DOHH2 (cell line): ENCODE data around the gene POLN.

Source experiments
- H3F3A ChIP-seq: fragments of 200-600 bp; sonication (generic), shearing (Covaris generic); 2 replicates; pipeline ENCODE4 v1.6.0; 2016; ENCODE audit warnings: antibody characterized with exemption, mild to moderate bottlenecking; ENCODE audit not compliant: control insufficient read depth, insufficient read depth
- H3K27ac ChIP-seq: fragments of 200-600 bp; sonication (generic); 2 replicates; pipeline ENCODE4 v1.5.1; 2014; ENCODE audit warnings: low read depth, mild to moderate bottlenecking, low read length, moderate library complexity
- H3K27me3 ChIP-seq: fragments of 200-600 bp; sonication (generic); 2 replicates; pipeline ENCODE4 v1.6.1; 2014; ENCODE audit warnings: mild to moderate bottlenecking, low read length, mixed read lengths; ENCODE audit not compliant: control insufficient read depth
- H3K36me3 ChIP-seq: fragments of 200-600 bp; sonication (generic); 2 replicates; pipeline ENCODE4 v1.6.1; 2014; ENCODE audit warnings: mild to moderate bottlenecking, low read length, moderate library complexity, mixed read lengths; ENCODE audit not compliant: control insufficient read depth
- H3K4me1 ChIP-seq: fragments of 200-600 bp; sonication (generic); 2 replicates; pipeline ENCODE4 v1.6.1; 2014; ENCODE audit warnings: mild to moderate bottlenecking, low read length, mixed read lengths; ENCODE audit not compliant: control insufficient read depth
- H3K4me2 ChIP-seq: fragments of 200-600 bp; sonication (generic); 2 replicates; pipeline ENCODE4 v1.6.0; 2014; ENCODE audit warnings: mild to moderate bottlenecking, low read length, moderate library complexity
- H3K4me3 ChIP-seq: fragments of 200-600 bp; sonication (generic); 2 replicates; pipeline ENCODE4 v1.5.1; 2014; ENCODE audit warnings: mild to moderate bottlenecking, low read length, mixed read lengths
- H3K79me2 ChIP-seq: fragments of 200-600 bp; sonication (generic); 2 replicates; pipeline ENCODE4 v1.6.1; 2014; ENCODE audit warnings: mild to moderate bottlenecking, low read length, mixed read lengths; ENCODE audit not compliant: control insufficient read depth
- H3K9me2 ChIP-seq: fragments of 200-600 bp; sonication (generic); replicated peaks from 2 replicates; pipeline ENCODE4 v1.6.1; 2014; ENCODE audit warnings: mild to moderate bottlenecking, low read length, mixed read lengths; ENCODE audit not compliant: control insufficient read depth
- H3K9me3 ChIP-seq: fragments of 200-600 bp; sonication (generic); 2 replicates; pipeline ENCODE4 v1.6.1; 2014; ENCODE audit warnings: antibody characterized with exemption, low read length, mixed read lengths; ENCODE audit not compliant: control insufficient read depth, insufficient read depth
- H4K20me1 ChIP-seq: fragments of 200-600 bp; sonication (generic); 2 replicates; pipeline ENCODE4 v1.6.0; 2014; ENCODE audit warnings: low read depth, mild to moderate bottlenecking, antibody characterized with exemption, low read length, moderate library complexity; ENCODE audit not compliant: control insufficient read depth, insufficient read depth
- EZH2phosphoT487 ChIP-seq: fragments of 200-600 bp; sonication (generic); IDR thresholded peaks from 2 replicates; pipeline ENCODE4 v1.6.1; 2017; ENCODE audit warnings: borderline replicate concordance, mild to moderate bottlenecking, antibody characterized with exemption, low read length, moderate library complexity, mixed read lengths
- TF ChIP-seq, protein P1 (sequence below): fragments of 200-600 bp; sonication (generic); IDR thresholded peaks from one replicate; pipeline ENCODE4 v1.5.1; 2014; ENCODE audit warnings: antibody characterized with exemption, mild to moderate bottlenecking, low read depth, low read length; ENCODE audit not compliant: poor library complexity, severe bottlenecking

Gene POLN

GRCh38 chr4:2049811-2050210 lies 192.1 kb downstream of the POLN start:
- Histone ChIP-seq H3K36me3 (no peaks in the 10 kb centered on the region), H3K9me2 (no peaks in the 10 kb centered on the region), H3K9me3 (no peaks in the 10 kb centered on the region), H3K4me3 (no peak overlapping the region), H3K27me3 (0 out of 2 replicates have a peak, but pooled peaks cover 10% of the 10 kb centered on the region), H3K4me1 (no peaks in the 10 kb centered on the region), H4K20me1 (no peaks in the 10 kb centered on the region), H3K27ac (no peak overlapping the region), H3K4me2 (no peak overlapping the region), H3K79me2 (no peaks in the 10 kb centered on the region), H3F3A (no peaks in the 10 kb centered on the region)
- no peak for TF ChIP-seq EZH2phosphoT487
- TF ChIP-seq, protein P1, sequence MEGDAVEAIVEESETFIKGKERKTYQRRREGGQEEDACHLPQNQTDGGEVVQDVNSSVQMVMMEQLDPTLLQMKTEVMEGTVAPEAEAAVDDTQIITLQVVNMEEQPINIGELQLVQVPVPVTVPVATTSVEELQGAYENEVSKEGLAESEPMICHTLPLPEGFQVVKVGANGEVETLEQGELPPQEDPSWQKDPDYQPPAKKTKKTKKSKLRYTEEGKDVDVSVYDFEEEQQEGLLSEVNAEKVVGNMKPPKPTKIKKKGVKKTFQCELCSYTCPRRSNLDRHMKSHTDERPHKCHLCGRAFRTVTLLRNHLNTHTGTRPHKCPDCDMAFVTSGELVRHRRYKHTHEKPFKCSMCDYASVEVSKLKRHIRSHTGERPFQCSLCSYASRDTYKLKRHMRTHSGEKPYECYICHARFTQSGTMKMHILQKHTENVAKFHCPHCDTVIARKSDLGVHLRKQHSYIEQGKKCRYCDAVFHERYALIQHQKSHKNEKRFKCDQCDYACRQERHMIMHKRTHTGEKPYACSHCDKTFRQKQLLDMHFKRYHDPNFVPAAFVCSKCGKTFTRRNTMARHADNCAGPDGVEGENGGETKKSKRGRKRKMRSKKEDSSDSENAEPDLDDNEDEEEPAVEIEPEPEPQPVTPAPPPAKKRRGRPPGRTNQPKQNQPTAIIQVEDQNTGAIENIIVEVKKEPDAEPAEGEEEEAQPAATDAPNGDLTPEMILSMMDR = no peak

DNA sequence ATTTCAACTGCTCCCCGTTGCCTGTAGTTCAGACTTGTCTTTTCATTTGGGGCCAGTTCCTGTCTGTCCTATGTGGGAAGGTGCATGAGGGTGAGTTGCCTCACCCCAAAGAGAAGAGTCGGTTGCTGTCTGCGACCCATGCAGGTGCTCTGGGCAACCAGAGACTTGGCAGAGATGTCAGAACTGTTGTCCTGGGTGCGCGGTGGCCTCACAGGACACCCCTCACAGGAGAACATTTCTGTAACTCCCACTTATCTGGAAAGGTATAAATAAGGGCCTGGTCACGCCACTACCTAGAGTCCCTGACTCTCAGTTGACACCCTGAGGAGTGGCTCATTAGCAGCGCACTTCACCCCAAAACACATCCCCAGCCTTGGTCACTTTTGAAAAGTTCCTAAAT lies 192.5 kb downstream of the POLN start:
- no peaks in the 10 kb centered on the region for H3K9me3 ChIP-seq
- no peaks in the 10 kb centered on the region for H3F3A ChIP-seq
- H4K20me1 ChIP-seq = no peaks in the 10 kb centered on the region
- H3K4me3 ChIP-seq = no peak overlapping the region
- TF ChIP-seq EZH2phosphoT487 = no peak
- TF ChIP-seq, protein P1 = no peak
- H3K4me2 ChIP-seq = no peak overlapping the region
- H3K79me2 ChIP-seq = no peaks in the 10 kb centered on the region
- H3K27me3 ChIP-seq = 0 out of 2 replicates have a peak, but pooled peaks cover 10% of the 10 kb centered on the region
- H3K4me1 ChIP-seq = no peaks in the 10 kb centered on the region
- H3K36me3 ChIP-seq = no peaks in the 10 kb centered on the region
- no peak overlapping the region for H3K27ac ChIP-seq
- H3K9me2 ChIP-seq = no peaks in the 10 kb centered on the region

- Histone ChIP-seq H3K4me2 (no peak overlapping the region), H3K4me3 (no peak overlapping the region), H3K36me3 (no peaks in the 10 kb centered on the region), H3K79me2 (no peaks in the 10 kb centered on the region), H3K27me3 (0 out of 2 replicates have a peak, but pooled peaks cover 10% of the 10 kb centered on the region), H3K9me2 (no peaks in the 10 kb centered on the region), H3F3A (no peaks in the 10 kb centered on the region), H4K20me1 (no peaks in the 10 kb centered on the region), H3K4me1 (no peaks in the 10 kb centered on the region), H3K9me3 (no peaks in the 10 kb centered on the region), H3K27ac (no peak overlapping the region)
- TF ChIP-seq, protein P1 = no peak
- no peak for TF ChIP-seq EZH2phosphoT487
These were observed 193.1 kb downstream of the POLN start for GRCh38 chr4:2048831-2049230.
